GM23338 (cell line): ENCODE measurements around the gene PRDM11. TPM values are rescaled to one million over a fixed set of nuclear protein-coding genes. Genes with fewer than 3 reads are reported as not detected.

ENCODE experiments used
- ATAC-seq: fragments of 200-7000 bp; cut with Tn5 transposase; 3 replicates; pipeline ENCODE4 v1.9.1; 2020
- DNase-seq: peaks from one replicate; pipeline ENCODE4 v3.0.0-alpha.2; 2015; ENCODE audit warnings: low spot score
- H2AFZ ChIP-seq: fragments of 200-600 bp; sonication (generic); 2 replicates; pipeline ENCODE4 v1.8.0; 2016; ENCODE audit warnings: antibody characterized with exemption, mild to moderate bottlenecking, moderate library complexity
- H3F3A ChIP-seq: fragments of 200-600 bp; sonication (generic); replicated peaks from 2 replicates; pipeline ENCODE4 v1.8.0; 2017; ENCODE audit warnings: antibody characterized with exemption, mixed run types, low read depth
- H3K27ac ChIP-seq: fragments of 200-600 bp; sonication (generic); 2 replicates; pipeline ENCODE4 v1.6.1; 2016; ENCODE audit warnings: low read depth
- H3K27me3 ChIP-seq: fragments of 200-600 bp; sonication (generic); 2 replicates; pipeline ENCODE4 v1.8.0; 2016; ENCODE audit warnings: mild to moderate bottlenecking, mixed run types, moderate library complexity; ENCODE audit not compliant: insufficient read depth
- H3K36me3 ChIP-seq: fragments of 200-600 bp; sonication (generic); 2 replicates; pipeline ENCODE4 v1.8.0; 2016; ENCODE audit warnings: mild to moderate bottlenecking; ENCODE audit not compliant: insufficient read depth
- H3K4me1 ChIP-seq: fragments of 200-600 bp; sonication (generic); 2 replicates; pipeline ENCODE4 v1.8.0; 2016; ENCODE audit warnings: mild to moderate bottlenecking, moderate library complexity; ENCODE audit not compliant: insufficient read depth
- H3K4me2 ChIP-seq: fragments of 200-600 bp; sonication (generic); 2 replicates; pipeline ENCODE4 v1.7.1; 2017; ENCODE audit warnings: mixed run types
- H3K4me3 ChIP-seq: fragments of 200-600 bp; sonication (generic); 2 replicates; pipeline ENCODE4 v1.6.1; 2016; ENCODE audit warnings: mixed run types
- H3K79me2 ChIP-seq: fragments of 200-600 bp; sonication (generic); replicated peaks from 2 replicates; pipeline ENCODE4 v1.8.0; 2017; ENCODE audit warnings: mild to moderate bottlenecking; ENCODE audit not compliant: insufficient read depth
- H3K9me2 ChIP-seq: fragments of 200-600 bp; sonication (generic); 2 replicates; pipeline ENCODE4 v1.8.0; 2017; ENCODE audit not compliant: insufficient read depth
- H4K20me1 ChIP-seq: fragments of 200-600 bp; sonication (generic); replicated peaks from 2 replicates; pipeline ENCODE4 v1.8.0; 2017; ENCODE audit warnings: mild to moderate bottlenecking; ENCODE audit not compliant: insufficient read depth
- H3K27ac Mint-ChIP-seq: 2 replicates; pipeline ENCODE4 v1.8.0; 2020; ENCODE audit warnings: inconsistent platforms, mild to moderate bottlenecking, moderate library complexity, mixed read lengths
- H3K27me3 Mint-ChIP-seq: 3 replicates; pipeline ENCODE4 v1.8.0; 2022; ENCODE audit warnings: low read depth, mild to moderate bottlenecking, moderate library complexity, mixed read lengths, inconsistent platforms; ENCODE audit not compliant: insufficient read depth, poor library complexity
- H3K36me3 Mint-ChIP-seq: 3 replicates; pipeline ENCODE4 v1.8.0; 2021; ENCODE audit warnings: low read depth, mild to moderate bottlenecking, inconsistent platforms, moderate library complexity, mixed read lengths
- H3K4me1 Mint-ChIP-seq: 3 replicates; pipeline ENCODE4 v1.8.0; 2020; ENCODE audit warnings: mild to moderate bottlenecking, inconsistent platforms, mixed read lengths
- H3K4me3 Mint-ChIP-seq: 3 replicates; pipeline ENCODE4 v1.8.0; 2021; ENCODE audit warnings: moderate library complexity, mild to moderate bottlenecking, inconsistent platforms, mixed read lengths
- H3K9me3 Mint-ChIP-seq: 3 replicates; pipeline ENCODE4 v1.8.0; 2020; ENCODE audit warnings: moderate library complexity, mild to moderate bottlenecking, inconsistent platforms, mixed read lengths
- CREB1 ChIP-seq: fragments of 250-450 bp; sonication (Bioruptor Pico); IDR thresholded peaks from 2 replicates; pipeline ENCODE4 v1.5.0; 2020; ENCODE audit warnings: low read depth, mild to moderate bottlenecking, moderate library complexity
- EZH2 ChIP-seq: fragments of 200-600 bp; sonication (generic); IDR thresholded peaks from one replicate; pipeline ENCODE4 v1.8.0; 2017; ENCODE audit warnings: antibody characterized with exemption, mild to moderate bottlenecking, low read depth; ENCODE audit not compliant: unreplicated experiment
- EZH2phosphoT487 ChIP-seq: fragments of 200-600 bp; sonication (generic); IDR thresholded peaks from one replicate; pipeline ENCODE4 v1.8.1; 2018; ENCODE audit warnings: antibody characterized with exemption; ENCODE audit not compliant: unreplicated experiment
- JUNB ChIP-seq: IDR thresholded peaks from one replicate; pipeline ENCODE4 v1.6.1; 2016; ENCODE audit warnings: antibody characterized with exemption; ENCODE audit not compliant: unreplicated experiment
- ZNF114 ChIP-seq: fragments of 250-450 bp; sonication (Bioruptor Pico); IDR thresholded peaks from 2 replicates; pipeline ENCODE4 v1.5.0; 2020; ENCODE audit warnings: mild to moderate bottlenecking, moderate library complexity
- ZNF331 ChIP-seq: fragments of 250-450 bp; sonication (Bioruptor Pico); IDR thresholded peaks from 2 replicates; pipeline ENCODE4 v1.5.0; 2020; ENCODE audit warnings: low read depth, mild to moderate bottlenecking, moderate library complexity
- polyA plus RNA-seq: library from polyadenylated mRNA; unstranded; fragments of >200 nt; fragmentation: Nextera tagmentation; extraction: Ambion mirVana; gene quantifications from 2 replicates; pipeline ENCODE4 v1.2.1, GENCODE V29; 2016
- total RNA-seq: library from RNA; depleted of rRNA; stranded (reverse); fragments of >200 nt; shearing (Covaris generic); gene quantifications from 2 replicates; pipeline ENCODE4 v1.2.3, GENCODE V29; 2014
- TF ChIP-seq, protein P1 (sequence below): fragments of 250-450 bp; sonication (Bioruptor Pico); IDR thresholded peaks from 2 replicates; pipeline ENCODE4 v1.5.0; 2020; ENCODE audit warnings: mild to moderate bottlenecking, moderate library complexity

PRDM11 gene
- total and polyA plus RNA-seq, 2 experiments from 2014 or later: 0.97 to 10.4 TPM

DNA sequence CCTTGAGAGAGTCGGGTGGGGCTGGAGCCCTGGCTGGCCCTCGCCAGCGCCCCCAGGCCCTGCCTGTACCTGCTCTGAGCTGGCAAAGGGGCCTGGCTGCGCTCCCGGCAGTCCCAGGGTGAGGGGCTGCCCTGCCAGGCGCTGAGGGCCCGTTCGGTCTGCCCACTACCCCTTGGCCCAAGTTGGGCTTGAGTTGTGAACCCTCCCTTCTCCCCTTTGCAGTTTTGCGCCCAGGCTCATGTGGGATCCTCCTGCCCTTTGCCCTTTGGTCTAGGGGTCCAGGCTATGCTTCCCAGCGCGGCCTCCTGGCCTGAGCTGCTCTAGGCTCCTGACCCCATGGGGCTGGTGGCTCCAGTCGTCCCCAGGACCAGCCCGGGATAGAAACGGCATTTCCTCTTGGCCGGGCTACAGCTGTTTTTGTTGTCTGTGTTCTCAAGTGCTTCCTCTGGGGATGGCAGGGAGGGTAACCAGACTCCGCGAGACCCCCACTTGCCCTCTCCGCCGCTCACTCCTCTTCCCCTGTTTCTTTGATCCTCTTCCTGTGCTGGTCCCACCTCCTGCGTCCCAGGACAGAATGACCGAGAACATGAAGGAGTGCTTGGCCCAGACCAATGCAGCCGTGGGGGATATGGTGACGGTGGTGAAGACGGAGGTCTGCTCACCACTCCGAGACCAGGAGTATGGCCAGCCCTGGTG is 34.9 kb downstream of the PRDM11 start (continued):
- TF ChIP-seq, protein P1, sequence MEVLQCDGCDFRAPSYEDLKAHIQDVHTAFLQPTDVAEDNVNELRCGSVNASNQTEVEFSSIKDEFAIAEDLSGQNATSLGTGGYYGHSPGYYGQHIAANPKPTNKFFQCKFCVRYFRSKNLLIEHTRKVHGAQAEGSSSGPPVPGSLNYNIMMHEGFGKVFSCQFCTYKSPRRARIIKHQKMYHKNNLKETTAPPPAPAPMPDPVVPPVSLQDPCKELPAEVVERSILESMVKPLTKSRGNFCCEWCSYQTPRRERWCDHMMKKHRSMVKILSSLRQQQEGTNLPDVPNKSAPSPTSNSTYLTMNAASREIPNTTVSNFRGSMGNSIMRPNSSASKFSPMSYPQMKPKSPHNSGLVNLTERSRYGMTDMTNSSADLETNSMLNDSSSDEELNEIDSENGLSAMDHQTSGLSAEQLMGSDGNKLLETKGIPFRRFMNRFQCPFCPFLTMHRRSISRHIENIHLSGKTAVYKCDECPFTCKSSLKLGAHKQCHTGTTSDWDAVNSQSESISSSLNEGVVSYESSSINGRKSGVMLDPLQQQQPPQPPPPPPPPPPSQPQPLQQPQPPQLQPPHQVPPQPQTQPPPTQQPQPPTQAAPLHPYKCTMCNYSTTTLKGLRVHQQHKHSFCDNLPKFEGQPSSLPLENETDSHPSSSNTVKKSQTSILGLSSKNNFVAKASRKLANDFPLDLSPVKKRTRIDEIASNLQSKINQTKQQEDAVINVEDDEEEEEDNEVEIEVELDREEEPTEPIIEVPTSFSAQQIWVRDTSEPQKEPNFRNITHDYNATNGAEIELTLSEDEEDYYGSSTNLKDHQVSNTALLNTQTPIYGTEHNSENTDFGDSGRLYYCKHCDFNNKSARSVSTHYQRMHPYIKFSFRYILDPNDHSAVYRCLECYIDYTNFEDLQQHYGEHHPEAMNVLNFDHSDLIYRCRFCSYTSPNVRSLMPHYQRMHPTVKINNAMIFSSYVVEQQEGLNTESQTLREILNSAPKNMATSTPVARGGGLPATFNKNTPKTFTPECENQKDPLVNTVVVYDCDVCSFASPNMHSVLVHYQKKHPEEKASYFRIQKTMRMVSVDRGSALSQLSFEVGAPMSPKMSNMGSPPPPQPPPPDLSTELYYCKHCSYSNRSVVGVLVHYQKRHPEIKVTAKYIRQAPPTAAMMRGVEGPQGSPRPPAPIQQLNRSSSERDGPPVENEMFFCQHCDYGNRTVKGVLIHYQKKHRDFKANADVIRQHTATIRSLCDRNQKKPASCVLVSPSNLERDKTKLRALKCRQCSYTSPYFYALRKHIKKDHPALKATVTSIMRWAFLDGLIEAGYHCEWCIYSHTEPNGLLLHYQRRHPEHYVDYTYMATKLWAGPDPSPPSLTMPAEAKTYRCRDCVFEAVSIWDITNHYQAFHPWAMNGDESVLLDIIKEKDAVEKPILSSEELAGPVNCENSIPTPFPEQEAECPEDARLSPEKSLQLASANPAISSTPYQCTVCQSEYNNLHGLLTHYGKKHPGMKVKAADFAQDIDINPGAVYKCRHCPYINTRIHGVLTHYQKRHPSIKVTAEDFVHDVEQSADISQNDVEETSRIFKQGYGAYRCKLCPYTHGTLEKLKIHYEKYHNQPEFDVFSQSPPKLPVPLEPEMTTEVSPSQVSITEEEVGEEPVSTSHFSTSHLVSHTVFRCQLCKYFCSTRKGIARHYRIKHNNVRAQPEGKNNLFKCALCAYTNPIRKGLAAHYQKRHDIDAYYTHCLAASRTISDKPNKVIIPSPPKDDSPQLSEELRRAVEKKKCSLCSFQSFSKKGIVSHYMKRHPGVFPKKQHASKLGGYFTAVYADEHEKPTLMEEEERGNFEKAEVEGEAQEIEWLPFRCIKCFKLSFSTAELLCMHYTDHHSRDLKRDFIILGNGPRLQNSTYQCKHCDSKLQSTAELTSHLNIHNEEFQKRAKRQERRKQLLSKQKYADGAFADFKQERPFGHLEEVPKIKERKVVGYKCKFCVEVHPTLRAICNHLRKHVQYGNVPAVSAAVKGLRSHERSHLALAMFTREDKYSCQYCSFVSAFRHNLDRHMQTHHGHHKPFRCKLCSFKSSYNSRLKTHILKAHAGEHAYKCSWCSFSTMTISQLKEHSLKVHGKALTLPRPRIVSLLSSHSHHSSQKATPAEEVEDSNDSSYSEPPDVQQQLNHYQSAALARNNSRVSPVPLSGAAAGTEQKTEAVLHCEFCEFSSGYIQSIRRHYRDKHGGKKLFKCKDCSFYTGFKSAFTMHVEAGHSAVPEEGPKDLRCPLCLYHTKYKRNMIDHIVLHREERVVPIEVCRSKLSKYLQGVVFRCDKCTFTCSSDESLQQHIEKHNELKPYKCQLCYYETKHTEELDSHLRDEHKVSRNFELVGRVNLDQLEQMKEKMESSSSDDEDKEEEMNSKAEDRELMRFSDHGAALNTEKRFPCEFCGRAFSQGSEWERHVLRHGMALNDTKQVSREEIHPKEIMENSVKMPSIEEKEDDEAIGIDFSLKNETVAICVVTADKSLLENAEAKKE: no peak
- TF ChIP-seq JUNB (no peak), ZNF114 (CRISPR knock-in tag) (no peak), EZH2phosphoT487 (no peak), EZH2 (no peak), CREB1 (no peak)

DNA sequence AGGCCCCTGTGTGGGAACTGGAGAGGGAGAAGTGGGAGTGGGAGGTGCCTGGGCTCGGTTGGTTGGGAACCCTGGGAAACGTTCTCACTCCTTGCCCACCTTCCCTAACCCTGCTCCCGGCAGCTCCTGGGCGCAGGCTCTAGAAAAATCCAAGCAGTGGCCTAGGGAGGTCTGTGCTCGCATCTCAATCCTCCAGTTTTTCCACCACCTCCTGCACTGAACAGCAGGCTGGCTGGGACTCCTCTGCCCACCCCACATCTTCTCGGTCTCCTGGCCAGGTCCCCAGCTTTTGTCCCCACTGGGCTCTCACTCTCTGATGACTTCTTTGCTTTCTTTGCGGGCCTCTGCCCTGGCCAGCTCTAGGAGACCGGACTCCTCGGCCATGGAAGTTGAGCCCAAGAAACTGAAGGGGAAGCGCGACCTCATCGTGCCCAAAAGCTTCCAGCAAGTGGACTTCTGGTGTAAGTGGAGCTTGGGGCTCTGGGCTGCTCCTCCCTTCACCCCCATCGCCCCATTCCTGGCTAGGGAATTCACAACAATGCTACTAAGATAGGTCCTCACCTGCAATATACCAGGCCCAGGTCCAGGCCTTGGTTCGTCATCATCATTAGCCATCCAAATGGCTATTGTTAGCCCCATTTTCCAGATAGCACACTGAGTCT is 35.6 kb downstream of the PRDM11 start:
- H3K79me2 ChIP-seq: no peaks in the 10 kb centered on the region
- H3F3A ChIP-seq: peaks cover 4% of the 10 kb centered on the region; the same call in 1 of the 2 replicates
- H3K36me3 ChIP-seq: no peaks in the 10 kb centered on the region; the same call in 1 of the 2 replicates
- Mint-ChIP-seq H3K27me3 (peaks cover 6% of the 10 kb centered on the region), H3K4me3 (peak overlapping the region; percentile 63; the same call in 2 of the 3 replicates), H3K9me3 (no peaks in the 10 kb centered on the region; the same call in 2 of the 3 replicates), H3K4me1 (peaks cover 5% of the 10 kb centered on the region), H3K27ac (no peak overlapping the region), H3K36me3 (peaks cover 5% of the 10 kb centered on the region; the same call in 2 of the 3 replicates)
- 0 out of 2 replicates have a peak, but pooled peaks cover 5% of the 10 kb centered on the region for H3K27me3 ChIP-seq
- no peak overlapping the region for H3K27ac ChIP-seq
- peaks cover 13% of the 10 kb centered on the region; the same call in 1 of the 2 replicates for H3K4me1 ChIP-seq
- no peak overlapping the region for H3K4me3 ChIP-seq
- no peaks in the 10 kb centered on the region; the same call in 1 of the 2 replicates for H4K20me1 ChIP-seq
- ATAC-seq (no peak), DNase-seq (no peak)
- H2AFZ ChIP-seq: no peak overlapping the region
- H3K9me2 ChIP-seq: no peaks in the 10 kb centered on the region
- peak overlapping the region; percentile 83; the same call in 1 of the 2 replicates for H3K4me2 ChIP-seq
- TF ChIP-seq EZH2phosphoT487 (no peak), JUNB (no peak), ZNF331 (CRISPR knock-in tag) (no peak)
